Spinal cord (tissue), 10 donors: Measurements from ENCODE around the gene ZDHHC20. TPM values are rescaled to one million over a fixed set of nuclear protein-coding genes. Genes with fewer than 3 reads are reported as not detected.

Source experiments
- DNase-seq, 6 donors: peaks; one replicate each; pipeline versions ENCODE4 v3.0.0 to v3.0.0-alpha.2; 2013 to 2015; ENCODE audit warnings: low spot score in 6 of 6, low read depth in 4 of 6
- H3K27ac ChIP-seq: one replicate; pipeline ENCODE4 v1.5.1; 2013; ENCODE audit warnings: low read depth, low read length, control low read depth
- H3K27me3 ChIP-seq: one replicate; pipeline ENCODE4 v1.6.1; 2013; ENCODE audit warnings: low read length; ENCODE audit not compliant: control insufficient read depth, insufficient read depth
- H3K36me3 ChIP-seq: one replicate; pipeline ENCODE4 v1.6.1; 2013; ENCODE audit warnings: low read length; ENCODE audit not compliant: control insufficient read depth, insufficient read depth
- H3K4me1 ChIP-seq: one replicate; pipeline ENCODE4 v1.6.1; 2013; ENCODE audit warnings: low read length; ENCODE audit not compliant: control insufficient read depth, insufficient read depth
- H3K4me3 ChIP-seq: one replicate; pipeline ENCODE4 v1.5.1; 2013; ENCODE audit warnings: low read depth, low read length, control low read depth
- H3K9me3 ChIP-seq: one replicate; pipeline ENCODE4 v1.6.1; 2013; ENCODE audit warnings: low read length; ENCODE audit not compliant: control insufficient read depth, insufficient read depth
- WGBS: methylation state at CpG from one replicate; pipeline ENCODE4 v1.1.5; 2013; ENCODE audit warnings: missing lambda C conversion rate; ENCODE audit not compliant: insufficient coverage; 5-methylcytosine and 5-hydroxymethylcytosine counted together
- polyA plus RNA-seq, 2 donors: library from polyadenylated mRNA; unstranded; fragments of 120-200 nt; gene quantifications; one replicate each; pipeline ENCODE4 v1.2.1, GENCODE V29; 2013; ENCODE audit not compliant: insufficient read length in 2 of 2
- total RNA-seq, 2 donors: library from RNA; depleted of rRNA in 1 of 2; stranded (reverse); fragments of 120-200 nt in 1 of 2; fragments of >200 nt in 1 of 2; gene quantifications; one replicate each; pipeline versions ENCODE4 v1.2.3 to v1.2.4, GENCODE V29; 2013 to 2014
- donor health status: healthy.

ZDHHC20 gene
- total and polyA plus RNA-seq, 4 donors, result 34.4 to 124 (median 40.8) TPM

GRCh38 chr13:21445759-21446158, 13.3 kb downstream of the ZDHHC20 start:
- DNase-seq, result no peak
- no peaks in the 10 kb centered on the region for H3K4me1 ChIP-seq
- H3K27ac ChIP-seq, result no peak overlapping the region
- no peaks in the 10 kb centered on the region for H3K36me3 ChIP-seq
- 98% methylated on average over 5 of the region's 6 CpGs for WGBS
- H3K4me3 ChIP-seq, result no peak overlapping the region
- no peaks in the 10 kb centered on the region for H3K9me3 ChIP-seq
- H3K27me3 ChIP-seq, result no peaks in the 10 kb centered on the region

GRCh38 chr13:21443171-21443570, 15.9 kb downstream of the ZDHHC20 start:
- H3K27me3 ChIP-seq, result no peaks in the 10 kb centered on the region
- H3K4me1 ChIP-seq, result no peaks in the 10 kb centered on the region
- peaks cover 5% of the 10 kb centered on the region for H3K9me3 ChIP-seq
- 86% methylated on average over 1 of the region's 1 CpG for WGBS
- no peak overlapping the region for H3K4me3 ChIP-seq
- DNase-seq, result no peak
- no peaks in the 10 kb centered on the region for H3K36me3 ChIP-seq
- H3K27ac ChIP-seq, result no peak overlapping the region

- Histone ChIP-seq H3K27me3 (no peaks in the 10 kb centered on the region), H3K36me3 (no peaks in the 10 kb centered on the region), H3K4me1 (peaks cover 2% of the 10 kb centered on the region), H3K27ac (no peak overlapping the region), H3K4me3 (no peak overlapping the region), H3K9me3 (peaks cover 8% of the 10 kb centered on the region)
- WGBS, result no CpG with 5 or more reads among the region's 6 CpGs
- no peak for DNase-seq
These were observed 22.5 kb downstream of the ZDHHC20 start for GRCh38 chr13:21436582-21436981.

- H3K9me3 ChIP-seq, result peaks cover 8% of the 10 kb centered on the region
- no peak for DNase-seq
- no peaks in the 10 kb centered on the region for H3K36me3 ChIP-seq
- H3K27me3 ChIP-seq, result no peaks in the 10 kb centered on the region
- peaks cover 2% of the 10 kb centered on the region for H3K4me1 ChIP-seq
- H3K4me3 ChIP-seq, result no peak overlapping the region
- no peak overlapping the region for H3K27ac ChIP-seq
- WGBS, result no CpG with 5 or more reads among the region's 2 CpGs
These were observed 23.4 kb downstream of the ZDHHC20 start for GRCh38 chr13:21435687-21436151.

GRCh38 chr13:21435231-21435630, 23.9 kb downstream of the ZDHHC20 start:
- H3K27me3 ChIP-seq, result no peaks in the 10 kb centered on the region
- DNase-seq, result no peak
- peaks cover 2% of the 10 kb centered on the region for H3K4me1 ChIP-seq
- no peak overlapping the region for H3K27ac ChIP-seq
- H3K9me3 ChIP-seq, result peaks cover 8% of the 10 kb centered on the region
- H3K36me3 ChIP-seq, result no peaks in the 10 kb centered on the region
- WGBS, result no CpG with 5 or more reads among the region's 2 CpGs
- no peak overlapping the region for H3K4me3 ChIP-seq

- Histone ChIP-seq H3K36me3 (no peaks in the 10 kb centered on the region), H3K4me1 (peaks cover 2% of the 10 kb centered on the region), H3K9me3 (peaks cover 10% of the 10 kb centered on the region), H3K27ac (no peak overlapping the region), H3K27me3 (no peaks in the 10 kb centered on the region), H3K4me3 (no peak overlapping the region)
- DNase-seq, result no peak
- WGBS, result no CpG with 5 or more reads among the region's 3 CpGs
These were observed 24.5 kb downstream of the ZDHHC20 start for GRCh38 chr13:21434588-21434987.

- H3K36me3 ChIP-seq, result no peaks in the 10 kb centered on the region
- no peak for DNase-seq
- no peaks in the 10 kb centered on the region for H3K4me1 ChIP-seq
- H3K4me3 ChIP-seq, result no peak overlapping the region
- peaks cover 5% of the 10 kb centered on the region for H3K9me3 ChIP-seq
- H3K27me3 ChIP-seq, result no peaks in the 10 kb centered on the region
- H3K27ac ChIP-seq, result no peak overlapping the region
- WGBS, result no CpG with 5 or more reads among the region's 2 CpGs
These were observed 29.9 kb downstream of the ZDHHC20 start for GRCh38 chr13:21429211-21429610.

- WGBS, result no CpG with 5 or more reads among the region's 2 CpGs
- Histone ChIP-seq H3K9me3 (peaks cover 5% of the 10 kb centered on the region), H3K36me3 (no peaks in the 10 kb centered on the region), H3K4me3 (no peak overlapping the region), H3K4me1 (no peaks in the 10 kb centered on the region), H3K27me3 (no peaks in the 10 kb centered on the region), H3K27ac (no peak overlapping the region)
- no peak for DNase-seq
These were observed 31.4 kb downstream of the ZDHHC20 start for GRCh38 chr13:21427741-21428140.

- no peaks in the 10 kb centered on the region for H3K4me1 ChIP-seq
- H3K27me3 ChIP-seq, result no peaks in the 10 kb centered on the region
- 75% methylated on average over 1 of the region's 1 CpG for WGBS
- no peaks in the 10 kb centered on the region for H3K36me3 ChIP-seq
- DNase-seq, result no peak
- H3K9me3 ChIP-seq, result peaks cover 5% of the 10 kb centered on the region
- H3K4me3 ChIP-seq, result no peak overlapping the region
- H3K27ac ChIP-seq, result no peak overlapping the region
These were observed 32.9 kb downstream of the ZDHHC20 start for GRCh38 chr13:21426238-21426637.

GRCh38 chr13:21420706-21421105, 38.4 kb downstream of the ZDHHC20 start:
- no peak for DNase-seq
- Histone ChIP-seq H3K27me3 (no peaks in the 10 kb centered on the region), H3K4me1 (no peaks in the 10 kb centered on the region), H3K4me3 (no peak overlapping the region), H3K9me3 (no peaks in the 10 kb centered on the region), H3K36me3 (peaks cover 3% of the 10 kb centered on the region), H3K27ac (no peak overlapping the region)
- no CpG with 5 or more reads among the region's 3 CpGs for WGBS
